AG09309 (cell line): Measurements from ENCODE around the gene DCPS.

ENCODE experiments used
- DNase-seq: peaks from one replicate; pipeline ENCODE4 v3.0.0-alpha.2; 2010; ENCODE audit warnings: low read depth
- H3K4me3 ChIP-seq: 2 replicates; pipeline ENCODE4 v1.5.1; 2011; ENCODE audit warnings: mild to moderate bottlenecking, low read depth, low read length, moderate library complexity; ENCODE audit not compliant: control insufficient read depth
- CTCF ChIP-seq: IDR thresholded peaks from 2 replicates; pipeline ENCODE4 v1.5.1; 2011; ENCODE audit warnings: mild to moderate bottlenecking, low read depth, low read length, inconsistent platforms; ENCODE audit not compliant: insufficient read depth, control insufficient read depth; ENCODE audit errors: missing control alignments

Gene DCPS

GRCh38 chr11:126277780-126278179 is 26.1 kb upstream of the DCPS start:
- no peak for TF ChIP-seq CTCF
- no peak for DNase-seq
- H3K4me3 ChIP-seq: no peak overlapping the region

- no peak overlapping the region for H3K4me3 ChIP-seq
- no peak for TF ChIP-seq CTCF
- no peak for DNase-seq
Observed at GRCh38 chr11:126279191-126279590, 24.7 kb upstream of the DCPS start.

DNA sequence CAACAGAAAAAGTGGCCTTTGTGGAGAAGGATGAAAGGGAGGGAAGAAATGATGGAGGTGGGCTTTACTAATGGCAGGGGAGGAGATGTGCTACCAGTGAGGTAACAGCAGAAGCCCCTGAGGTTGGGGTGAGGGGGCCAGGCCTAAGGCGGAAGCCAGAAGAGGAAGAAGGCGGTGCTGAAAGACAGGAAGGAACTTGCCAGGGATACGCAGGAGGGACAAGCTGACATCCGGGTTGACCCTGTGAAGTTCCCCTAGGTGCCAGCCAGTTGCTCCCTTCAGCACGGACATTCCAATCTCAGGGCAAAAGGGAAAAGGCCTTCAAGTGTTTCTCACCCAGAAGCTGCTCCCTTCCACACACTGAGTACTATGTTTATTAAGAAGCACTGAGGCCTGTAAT is 23.3 kb upstream of the DCPS start:
- no peak for DNase-seq
- no peak for TF ChIP-seq CTCF
- H3K4me3 ChIP-seq: no peak overlapping the region

DNA sequence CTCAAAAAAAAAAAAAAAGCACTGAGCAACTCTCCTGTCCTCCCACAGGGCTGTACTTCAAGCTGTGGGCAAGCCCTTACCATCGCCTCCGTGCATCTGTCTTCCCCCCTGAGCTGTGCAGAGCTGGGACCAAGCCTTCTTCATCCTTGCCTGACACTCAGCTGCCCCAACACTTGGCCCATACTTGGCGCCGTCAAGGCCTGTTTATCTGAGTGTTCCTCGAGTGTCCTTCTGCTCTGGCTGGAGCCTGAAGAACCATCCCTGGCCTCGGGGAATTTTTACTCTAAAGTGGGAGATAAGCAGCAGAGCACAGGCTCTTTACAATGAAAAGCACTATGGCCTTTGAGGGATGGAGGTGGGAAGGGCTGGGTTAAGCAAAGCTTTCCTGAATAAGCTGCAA is 22.6 kb upstream of the DCPS start:
- H3K4me3 ChIP-seq: no peak overlapping the region
- DNase-seq: no peak
- TF ChIP-seq CTCF: no peak

DNA sequence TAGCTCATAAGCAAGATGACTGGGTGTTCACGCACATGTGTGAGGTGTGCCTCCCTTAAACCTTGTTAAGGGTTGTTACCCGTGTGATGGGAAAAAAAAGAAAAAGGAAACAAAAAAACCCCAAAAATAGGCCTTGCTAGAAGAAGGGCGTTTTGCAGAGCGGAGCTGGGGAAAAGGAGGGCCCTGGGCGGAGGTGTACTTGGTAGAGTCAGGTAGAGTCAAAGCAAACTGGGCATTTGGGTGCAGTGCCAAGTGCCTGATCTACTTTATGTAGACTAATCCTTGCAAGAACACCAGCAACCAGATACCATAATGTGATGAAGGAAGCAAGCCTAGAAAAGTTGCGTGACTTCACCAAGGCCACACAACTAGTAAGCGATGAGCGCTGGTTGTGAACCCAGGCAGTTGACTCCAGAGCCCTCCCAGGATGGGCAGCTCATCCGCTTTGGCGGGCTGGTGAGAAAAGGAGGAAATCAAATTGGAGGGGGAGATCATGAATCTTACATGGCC is 22.1 kb upstream of the DCPS start:
- no peak for DNase-seq
- no peak overlapping the region for H3K4me3 ChIP-seq
- TF ChIP-seq CTCF: no peak

GRCh38 chr11:126282361-126282735 is 21.5 kb upstream of the DCPS start:
- H3K4me3 ChIP-seq: peak overlapping the region; percentile 69
- DNase-seq: no peak
- no peak for TF ChIP-seq CTCF
